PC-9 (cell line): Measurements from ENCODE around the gene PRKG1. TPM values are rescaled to one million over a fixed set of nuclear protein-coding genes. Genes with fewer than 3 reads are reported as not detected.

Experiments used
- BruUV-seq: library from RNA; stranded (reverse); fragments of 400-500 nt; replicated peaks from 2 replicates; lab custom pipeline; 2021; lab: Mats Ljungman, UMichigan
- CTCF ChIA-PET: fragments of 300-600 bp; sonication (Branson Sonifier 250); formaldehyde crosslinking; loops from one replicate; lab custom pipeline; 2022; ENCODE audit warnings: antibody characterized with exemption; lab: Charles Lee
- POLR2A ChIA-PET: fragments of 300-600 bp; sonication (Branson Sonifier 250); formaldehyde crosslinking; loops from one replicate; lab custom pipeline; 2022; ENCODE audit warnings: antibody characterized with exemption; ENCODE audit not compliant: unreplicated experiment; lab: Charles Lee
- DNase-seq, 2 experiments: peaks; one replicate each; pipeline versions ENCODE4 v3.0.0 to v3.0.0-alpha.2; 2015 to 2022; ENCODE audit warnings: mixed read lengths in 1 of 2
- H2AFZ ChIP-seq: fragments of 200-600 bp; sonication (generic); 2 replicates; pipeline ENCODE4 v1.8.1; 2017; ENCODE audit warnings: antibody characterized with exemption
- H3F3A ChIP-seq: fragments of 200-600 bp; sonication (generic); 2 replicates; pipeline ENCODE4 v1.8.1; 2017; ENCODE audit warnings: antibody characterized with exemption, mild to moderate bottlenecking, low read depth; ENCODE audit not compliant: insufficient read depth
- H3K27ac ChIP-seq: fragments of 200-600 bp; sonication (generic); 2 replicates; pipeline ENCODE4 v1.6.1; 2016; ENCODE audit warnings: mixed run types
- H3K27me3 ChIP-seq: fragments of 200-600 bp; sonication (generic); 2 replicates; pipeline ENCODE4 v1.6.1; 2016; ENCODE audit warnings: low read depth, mixed run types; ENCODE audit not compliant: insufficient read depth
- H3K36me3 ChIP-seq: fragments of 200-600 bp; sonication (generic); 2 replicates; pipeline ENCODE4 v1.6.1; 2016; ENCODE audit warnings: low read depth, mixed run types
- H3K4me1 ChIP-seq: fragments of 200-600 bp; sonication (generic); replicated peaks from 2 replicates; pipeline ENCODE4 v1.6.1; 2016; ENCODE audit warnings: mixed run types; ENCODE audit not compliant: insufficient read depth
- H3K4me2 ChIP-seq: fragments of 200-600 bp; sonication (generic); 2 replicates; pipeline ENCODE4 v1.6.1; 2017; ENCODE audit warnings: mixed run types
- H3K4me3 ChIP-seq: fragments of 200-600 bp; sonication (generic); 2 replicates; pipeline ENCODE4 v1.6.1; 2016; ENCODE audit warnings: mixed run types
- H3K79me2 ChIP-seq: fragments of 200-600 bp; sonication (generic); 2 replicates; pipeline ENCODE4 v1.6.1; 2017; ENCODE audit warnings: low read depth, mixed run types
- H3K9me2 ChIP-seq: fragments of 200-600 bp; sonication (generic); 2 replicates; pipeline ENCODE4 v1.8.1; 2017; ENCODE audit warnings: mild to moderate bottlenecking; ENCODE audit not compliant: insufficient read depth
- H3K9me3 ChIP-seq: fragments of 200-600 bp; sonication (generic); 2 replicates; pipeline ENCODE4 v1.8.1; 2016; ENCODE audit warnings: low read depth; ENCODE audit not compliant: insufficient read depth
- H4K20me1 ChIP-seq: fragments of 200-600 bp; sonication (generic); 2 replicates; pipeline ENCODE4 v1.8.1; 2017; ENCODE audit not compliant: insufficient read depth
- EZH2 ChIP-seq: fragments of 200-600 bp; sonication (generic); IDR thresholded peaks from 2 replicates; pipeline ENCODE4 v1.8.0; 2017; ENCODE audit warnings: antibody characterized with exemption, low read depth
- intact Hi-C: fragments of 100-400 bp; cut with micrococcal nuclease; formaldehyde crosslinking; loops from one replicate; pipeline ENCODE4 v1.10.0; 2022; ENCODE audit not compliant: unreplicated experiment
- total RNA-seq: library from RNA; stranded (reverse); gene quantifications from 2 replicates; pipeline ENCODE4 v1.2.3, GENCODE V29; 2021
- TF ChIP-seq, protein P1 (sequence below): fragments of 200-600 bp; sonication (generic); conservative IDR thresholded peaks from 2 replicates; pipeline ENCODE4 v1.6.1; 2017; ENCODE audit warnings: mixed run types, antibody characterized with exemption, mild to moderate bottlenecking, moderate library complexity

The PRKG1 gene
- total RNA-seq, 1 experiment from 2014 or later: 0.70 TPM

DNA sequence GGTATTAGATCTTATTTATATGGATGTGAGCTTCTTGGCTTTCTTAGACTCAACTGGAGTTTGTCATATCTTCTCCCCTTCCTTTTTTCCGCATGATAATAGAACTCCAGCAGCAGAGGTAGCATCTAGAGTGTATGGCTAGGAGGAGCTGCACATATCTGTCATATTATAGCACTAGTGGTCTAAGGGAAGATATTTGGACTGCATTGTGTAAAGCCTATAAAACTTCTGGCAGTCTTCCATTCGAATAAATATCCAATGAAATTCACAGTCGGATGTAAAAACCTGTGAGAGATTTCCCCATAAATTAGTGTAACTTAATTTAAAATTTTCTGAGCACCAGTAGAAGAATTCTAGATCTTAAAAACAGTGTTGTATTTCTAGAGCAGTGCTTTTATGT is 123.9 kb downstream of the PRKG1 start:
- no peaks in the 10 kb centered on the region for H3F3A ChIP-seq
- ChIA-PET CTCF (no interaction called here), POLR2A (no interaction called here)
- intact Hi-C loops: no loop called here
- H3K36me3 ChIP-seq: no peaks in the 10 kb centered on the region
- no peak overlapping the region for H2AFZ ChIP-seq
- TF ChIP-seq, protein P1, sequence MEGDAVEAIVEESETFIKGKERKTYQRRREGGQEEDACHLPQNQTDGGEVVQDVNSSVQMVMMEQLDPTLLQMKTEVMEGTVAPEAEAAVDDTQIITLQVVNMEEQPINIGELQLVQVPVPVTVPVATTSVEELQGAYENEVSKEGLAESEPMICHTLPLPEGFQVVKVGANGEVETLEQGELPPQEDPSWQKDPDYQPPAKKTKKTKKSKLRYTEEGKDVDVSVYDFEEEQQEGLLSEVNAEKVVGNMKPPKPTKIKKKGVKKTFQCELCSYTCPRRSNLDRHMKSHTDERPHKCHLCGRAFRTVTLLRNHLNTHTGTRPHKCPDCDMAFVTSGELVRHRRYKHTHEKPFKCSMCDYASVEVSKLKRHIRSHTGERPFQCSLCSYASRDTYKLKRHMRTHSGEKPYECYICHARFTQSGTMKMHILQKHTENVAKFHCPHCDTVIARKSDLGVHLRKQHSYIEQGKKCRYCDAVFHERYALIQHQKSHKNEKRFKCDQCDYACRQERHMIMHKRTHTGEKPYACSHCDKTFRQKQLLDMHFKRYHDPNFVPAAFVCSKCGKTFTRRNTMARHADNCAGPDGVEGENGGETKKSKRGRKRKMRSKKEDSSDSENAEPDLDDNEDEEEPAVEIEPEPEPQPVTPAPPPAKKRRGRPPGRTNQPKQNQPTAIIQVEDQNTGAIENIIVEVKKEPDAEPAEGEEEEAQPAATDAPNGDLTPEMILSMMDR: no peak
- TF ChIP-seq EZH2: no peak
- H3K4me3 ChIP-seq: no peak overlapping the region
- no peak overlapping the region for H3K4me2 ChIP-seq
- no peaks in the 10 kb centered on the region for H3K9me3 ChIP-seq
- no peaks in the 10 kb centered on the region for H4K20me1 ChIP-seq
- no peaks in the 10 kb centered on the region for H3K9me2 ChIP-seq
- H3K27me3 ChIP-seq: peaks cover 4% of the 10 kb centered on the region; the same call in 1 of the 2 replicates
- DNase-seq: no peak
- no TSS peak for BruUV-seq
- H3K4me1 ChIP-seq: no peaks in the 10 kb centered on the region
- H3K27ac ChIP-seq: no peak overlapping the region
- H3K79me2 ChIP-seq: no peaks in the 10 kb centered on the region

DNA sequence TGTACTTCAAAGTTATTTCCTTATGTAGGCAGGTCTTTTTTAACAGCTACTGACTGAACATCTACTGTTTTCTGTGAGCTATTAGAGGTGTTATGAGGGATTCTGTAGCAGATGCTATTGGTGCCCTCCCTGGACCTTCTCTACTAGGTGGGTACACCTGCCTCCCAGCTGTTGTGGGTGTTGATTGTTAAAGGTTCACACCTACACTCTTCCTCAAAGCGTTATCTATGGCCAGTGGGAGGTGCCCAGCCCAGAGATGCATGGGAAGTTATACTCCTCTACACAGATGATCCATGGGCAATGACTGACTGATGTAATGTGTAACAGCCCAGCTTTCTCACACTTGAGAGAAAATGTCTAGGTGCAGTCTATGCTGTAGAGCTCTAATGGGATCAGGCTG is 127.7 kb downstream of the PRKG1 start:
- Histone ChIP-seq H3F3A (no peaks in the 10 kb centered on the region), H3K4me1 (no peaks in the 10 kb centered on the region)

DNA sequence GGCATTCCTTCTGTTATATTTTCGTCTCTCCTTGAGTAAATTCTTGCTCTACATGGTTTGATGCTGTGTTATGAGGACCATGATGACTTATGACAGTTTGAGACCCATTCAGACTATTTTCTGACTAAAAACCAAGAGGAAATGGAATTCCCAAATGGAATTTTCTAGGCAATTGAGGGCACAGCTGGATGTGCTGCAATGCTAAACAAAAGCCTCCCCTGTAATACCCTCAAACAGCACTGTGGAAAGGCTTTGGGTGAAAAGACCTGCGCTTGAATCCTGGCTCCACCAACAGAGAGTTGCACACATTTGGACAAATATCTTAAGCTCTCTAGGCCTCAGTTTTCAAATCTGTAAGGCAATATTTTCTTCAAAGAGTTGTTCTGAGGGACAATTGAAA is 129.1 kb downstream of the PRKG1 start:
- POLR2A ChIA-PET: no interaction called here
- H3F3A ChIP-seq: no peaks in the 10 kb centered on the region
- CTCF ChIA-PET: no interaction called here
- intact Hi-C loops: no loop called here
- peaks cover 4% of the 10 kb centered on the region; the same call in 1 of the 2 replicates for H3K27me3 ChIP-seq
- H3K4me3 ChIP-seq: no peak overlapping the region
- no peaks in the 10 kb centered on the region for H3K79me2 ChIP-seq
- H3K36me3 ChIP-seq: no peaks in the 10 kb centered on the region
- H3K4me1 ChIP-seq: no peaks in the 10 kb centered on the region
- H4K20me1 ChIP-seq: no peaks in the 10 kb centered on the region
- no TSS peak for BruUV-seq
- DNase-seq: no peak
- H3K27ac ChIP-seq: no peak overlapping the region
- peaks cover 4% of the 10 kb centered on the region; the same call in 1 of the 2 replicates for H3K9me2 ChIP-seq
- H2AFZ ChIP-seq: no peak overlapping the region
- no peak for TF ChIP-seq EZH2
- TF ChIP-seq, protein P1: no peak
- no peaks in the 10 kb centered on the region for H3K9me3 ChIP-seq
- no peak overlapping the region for H3K4me2 ChIP-seq

More for the DNA sequence above, 127.7 kb downstream of the PRKG1 start:
- H3K27me3 ChIP-seq: peaks cover 4% of the 10 kb centered on the region; the same call in 1 of the 2 replicates
- POLR2A ChIA-PET: no interaction called here
- no peak overlapping the region for H2AFZ ChIP-seq
- H3K9me2 ChIP-seq: peaks cover 4% of the 10 kb centered on the region; the same call in 1 of the 2 replicates
- no peak overlapping the region for H3K4me2 ChIP-seq
- H3K36me3 ChIP-seq: no peaks in the 10 kb centered on the region
- no peak overlapping the region for H3K27ac ChIP-seq
- H3K4me3 ChIP-seq: no peak overlapping the region
- no TSS peak for BruUV-seq
- no peaks in the 10 kb centered on the region for H3K79me2 ChIP-seq
- intact Hi-C loops: no loop called here
- H4K20me1 ChIP-seq: no peaks in the 10 kb centered on the region
- no peaks in the 10 kb centered on the region for H3K9me3 ChIP-seq
- no peak for DNase-seq
- no peak for TF ChIP-seq EZH2
- TF ChIP-seq, protein P1: no peak
- CTCF ChIA-PET: no interaction called here
